Measurements from ENCODE around the gene MYO18A.

MYO18A gene

DNA sequence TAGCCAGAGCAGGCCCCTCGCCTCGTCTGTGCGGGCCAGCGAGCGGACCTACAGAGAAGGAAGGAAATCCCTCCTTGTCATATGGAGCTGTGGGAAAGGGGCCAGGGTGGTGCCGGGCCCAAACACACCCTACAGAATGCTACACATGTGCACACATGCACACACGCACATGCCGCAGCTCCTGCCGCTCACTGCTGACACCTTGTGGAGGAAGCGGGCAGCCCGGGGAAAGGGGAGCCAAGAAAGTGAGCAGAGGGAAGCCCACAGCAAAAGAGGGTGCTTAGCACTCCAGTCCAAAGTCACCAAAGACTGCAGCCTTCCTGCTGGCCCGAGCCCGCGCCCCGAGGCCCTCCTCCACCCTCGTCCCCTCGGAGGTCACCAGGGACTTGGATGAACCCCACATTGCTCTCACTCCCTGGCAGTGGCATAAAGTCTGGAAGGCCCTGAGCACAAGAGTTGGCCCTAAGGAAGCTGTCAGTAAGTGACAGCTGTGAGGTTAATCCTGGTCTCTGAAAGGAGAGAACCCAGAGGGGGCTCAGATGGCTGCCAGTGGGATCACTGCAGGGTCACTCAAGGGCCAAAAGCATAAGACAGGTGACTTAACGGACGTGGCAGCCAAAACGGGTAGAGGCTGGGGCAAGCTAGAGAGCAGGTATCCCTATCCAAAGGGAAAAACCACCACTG is 68.2 kb downstream of the MYO18A start:
- H3K27ac ChIP-seq = no peak overlapping the region
- TF ChIP-seq ZFX (IDR thresholded peaks at IDR 0.05; ENCODE audit: borderline replicate concordance) = no peak
- TF ChIP-seq, protein P1, sequence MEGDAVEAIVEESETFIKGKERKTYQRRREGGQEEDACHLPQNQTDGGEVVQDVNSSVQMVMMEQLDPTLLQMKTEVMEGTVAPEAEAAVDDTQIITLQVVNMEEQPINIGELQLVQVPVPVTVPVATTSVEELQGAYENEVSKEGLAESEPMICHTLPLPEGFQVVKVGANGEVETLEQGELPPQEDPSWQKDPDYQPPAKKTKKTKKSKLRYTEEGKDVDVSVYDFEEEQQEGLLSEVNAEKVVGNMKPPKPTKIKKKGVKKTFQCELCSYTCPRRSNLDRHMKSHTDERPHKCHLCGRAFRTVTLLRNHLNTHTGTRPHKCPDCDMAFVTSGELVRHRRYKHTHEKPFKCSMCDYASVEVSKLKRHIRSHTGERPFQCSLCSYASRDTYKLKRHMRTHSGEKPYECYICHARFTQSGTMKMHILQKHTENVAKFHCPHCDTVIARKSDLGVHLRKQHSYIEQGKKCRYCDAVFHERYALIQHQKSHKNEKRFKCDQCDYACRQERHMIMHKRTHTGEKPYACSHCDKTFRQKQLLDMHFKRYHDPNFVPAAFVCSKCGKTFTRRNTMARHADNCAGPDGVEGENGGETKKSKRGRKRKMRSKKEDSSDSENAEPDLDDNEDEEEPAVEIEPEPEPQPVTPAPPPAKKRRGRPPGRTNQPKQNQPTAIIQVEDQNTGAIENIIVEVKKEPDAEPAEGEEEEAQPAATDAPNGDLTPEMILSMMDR (IDR thresholded peaks at IDR 0.05) = peak; percentile 97

DNA sequence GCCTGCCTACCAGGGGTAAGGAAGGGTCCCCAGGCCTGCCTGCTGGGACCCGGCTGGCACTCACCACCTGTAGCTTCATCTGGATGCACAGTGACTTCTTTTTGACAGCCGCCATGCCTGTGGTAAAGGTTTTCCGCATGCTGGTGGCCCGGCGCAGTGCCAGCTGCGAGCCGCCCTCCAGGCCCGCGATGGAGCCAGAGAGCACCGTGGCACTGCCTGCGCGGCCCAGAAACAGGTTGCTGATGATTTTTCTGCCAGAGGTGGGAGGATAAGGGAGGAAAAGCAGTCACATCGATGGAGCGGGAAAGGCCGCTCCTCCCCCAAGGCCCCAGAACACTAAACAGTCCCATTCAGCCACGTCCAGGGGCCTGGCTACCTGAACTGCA is 69.8 kb downstream of the MYO18A start:
- no peak overlapping the region for H3K27ac ChIP-seq
- no peak for TF ChIP-seq ZFX (IDR thresholded peaks at IDR 0.05; ENCODE audit: borderline replicate concordance)
- TF ChIP-seq, protein P1 (IDR thresholded peaks at IDR 0.05) = no peak

DNA sequence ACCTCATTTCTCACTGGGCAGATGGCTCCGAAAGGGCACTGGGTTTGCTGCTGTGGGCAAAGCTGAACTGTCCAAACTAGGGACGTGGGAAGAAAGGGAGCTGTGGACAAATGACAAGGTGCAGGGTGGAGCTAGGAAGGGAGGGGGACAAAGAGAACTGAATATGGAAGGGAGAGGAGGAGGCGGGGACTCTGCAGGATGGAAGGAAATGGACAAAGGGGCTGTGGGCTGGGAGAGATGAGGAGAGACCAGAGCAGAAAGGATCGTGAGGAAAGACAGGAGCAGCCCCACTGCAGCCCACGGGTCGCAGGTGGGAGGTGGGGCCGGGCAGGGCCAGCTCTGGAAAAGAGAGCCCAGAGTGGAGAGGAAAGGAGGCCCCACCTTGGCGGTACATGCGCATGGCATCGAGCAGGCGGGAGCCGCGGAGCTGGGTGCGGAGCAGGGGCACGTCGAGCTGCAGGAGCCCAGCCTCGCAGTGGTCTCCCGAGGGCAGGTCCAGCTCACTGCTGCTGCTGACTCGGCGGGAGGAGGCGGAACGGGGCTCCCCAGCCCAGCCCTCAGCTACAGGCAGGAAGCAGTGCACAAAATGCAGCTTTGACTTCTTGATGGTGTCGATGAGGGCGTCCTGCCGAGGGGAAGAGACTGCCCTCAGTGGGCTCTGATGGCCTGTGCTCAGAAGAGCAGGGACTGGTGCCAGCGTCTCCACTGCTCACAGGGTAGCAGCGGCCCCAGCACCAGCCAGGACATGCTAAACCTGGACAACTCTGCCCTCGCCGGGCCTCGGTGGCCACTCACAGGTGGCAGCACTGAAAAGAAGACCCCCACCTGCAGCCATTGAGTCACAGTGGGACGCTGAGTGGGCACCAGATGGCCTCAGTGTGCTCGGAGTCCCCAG is 70.5 kb downstream of the MYO18A start:
- TF ChIP-seq ZFX (IDR thresholded peaks at IDR 0.05; ENCODE audit: borderline replicate concordance) = no peak
- TF ChIP-seq, protein P1 (IDR thresholded peaks at IDR 0.05) = no peak
- no peak overlapping the region for H3K27ac ChIP-seq

DNA sequence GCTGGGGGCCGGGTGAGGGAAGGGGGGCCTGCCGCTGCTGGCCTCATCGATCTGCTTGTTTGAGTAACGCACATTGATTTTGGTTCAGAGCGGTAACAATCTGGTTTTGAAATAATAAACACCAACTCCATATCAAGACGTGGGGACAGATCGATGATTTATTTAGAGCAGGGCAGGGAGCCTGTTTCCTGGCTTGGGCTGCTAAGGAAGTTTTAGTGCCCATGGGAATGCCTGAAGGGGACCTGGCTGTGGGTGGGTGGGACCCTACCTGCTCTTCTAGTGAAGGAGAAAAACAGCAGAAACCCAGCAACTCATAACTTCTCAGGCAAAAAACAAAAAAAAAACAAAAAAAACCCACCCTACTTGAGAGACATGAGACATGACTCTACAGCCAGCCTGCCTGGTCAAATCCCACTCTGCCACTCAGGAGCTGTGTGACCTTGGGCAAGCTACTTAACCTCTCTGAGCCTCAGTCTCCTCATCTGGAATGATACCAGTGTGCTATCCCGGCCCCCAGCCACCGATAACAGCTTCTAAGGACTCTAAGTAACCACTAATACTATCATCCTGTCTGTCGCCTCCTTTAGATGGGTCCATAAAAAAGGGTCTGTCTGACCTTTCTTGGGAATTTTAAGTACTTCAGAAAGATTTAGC is 71.2 kb downstream of the MYO18A start:
- no peak overlapping the region for H3K27ac ChIP-seq

DNA sequence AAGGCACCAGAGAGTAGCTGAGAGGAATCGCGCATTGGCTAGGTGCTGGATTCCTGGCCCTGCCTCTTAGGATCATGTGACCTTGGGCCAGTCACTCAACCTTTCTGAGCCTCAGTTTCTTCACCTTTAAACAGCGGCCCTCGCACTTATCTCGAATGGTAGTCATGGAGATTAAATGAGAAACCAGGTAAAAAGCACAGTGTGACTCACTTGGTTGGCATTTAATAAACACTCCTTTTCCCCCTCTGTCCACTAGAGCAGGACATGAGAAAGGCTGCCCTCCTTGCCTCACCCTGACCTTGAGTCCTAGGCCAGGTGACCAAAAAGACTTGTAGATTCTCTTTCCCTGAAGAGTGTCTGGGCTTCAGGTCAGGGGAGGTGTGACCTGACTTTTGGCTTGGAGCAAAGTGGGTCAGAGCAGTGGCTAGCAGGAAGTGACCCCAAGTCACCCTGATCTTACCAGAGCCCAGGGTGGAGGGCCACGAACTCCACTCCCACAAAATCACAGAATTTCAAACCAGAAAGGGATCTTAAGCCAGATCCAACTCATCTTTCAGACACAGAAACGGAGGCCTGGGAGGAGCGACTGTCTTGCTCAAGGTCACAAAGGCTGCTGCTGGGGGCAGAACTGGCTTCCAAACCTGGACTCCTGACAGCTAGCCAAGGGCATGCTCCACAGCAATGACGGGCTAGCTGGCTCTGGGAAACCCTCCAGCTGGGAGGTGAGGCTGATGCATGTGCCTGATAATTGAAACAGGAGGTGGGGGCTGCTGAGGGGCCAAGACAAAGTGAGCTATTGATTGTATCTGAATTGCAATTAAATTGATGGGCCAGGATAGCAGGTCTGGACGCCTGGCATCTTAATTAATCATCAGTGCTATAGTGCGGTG is 72.0 kb downstream of the MYO18A start:
- no peak overlapping the region for H3K27ac ChIP-seq
- TF ChIP-seq, protein P1 (IDR thresholded peaks at IDR 0.05) = no peak
- no peak for TF ChIP-seq ZFX (IDR thresholded peaks at IDR 0.05; ENCODE audit: borderline replicate concordance)

More for the DNA sequence above, 71.2 kb downstream of the MYO18A start:
- no peak for TF ChIP-seq ZFX (IDR thresholded peaks at IDR 0.05; ENCODE audit: borderline replicate concordance)
- TF ChIP-seq, protein P1 (IDR thresholded peaks at IDR 0.05) = no peak

DNA sequence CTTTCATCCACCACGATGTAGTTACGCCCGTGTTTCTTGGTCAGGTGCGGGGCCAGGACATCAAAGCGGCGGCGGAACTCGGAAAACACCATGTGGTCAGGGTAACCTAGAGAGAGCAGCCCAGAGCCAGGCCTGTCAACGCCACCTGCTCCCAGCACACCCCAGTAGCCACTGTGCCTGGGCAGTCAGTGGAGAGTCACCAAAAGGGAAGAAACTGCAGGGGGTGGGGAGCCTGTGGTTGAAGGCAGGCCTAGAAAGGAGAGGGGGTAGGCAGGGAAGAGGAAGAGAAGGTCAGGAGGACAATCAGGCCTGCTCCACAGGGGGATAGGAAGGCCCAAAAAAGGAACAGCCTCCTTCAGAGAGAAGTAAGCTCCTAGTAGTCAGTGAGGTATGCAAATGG is 73.1 kb downstream of the MYO18A start:
- TF ChIP-seq, protein P1 (IDR thresholded peaks at IDR 0.05) = no peak
- TF ChIP-seq ZFX (IDR thresholded peaks at IDR 0.05; ENCODE audit: borderline replicate concordance) = no peak
- no peak overlapping the region for H3K27ac ChIP-seq

Measured in 22Rv1 (cell line).